ENCODE measurements around the gene GMDS. TPM values are rescaled to one million over a fixed set of nuclear protein-coding genes. Genes with fewer than 3 reads are reported as not detected.

The GMDS gene
- total and polyA plus RNA-seq, 2 of the 4 experiments (the other 2 are of a cell fraction): 7.3 to 21.9 TPM

GRCh38 chr6:1991332-1991878 is 254.0 kb downstream of the GMDS start:
- 100% methylated on average over 1 of the region's 6 CpGs; no CpG with 5 or more reads in 1 of the 2 experiments for WGBS, 2 experiments (ENCODE audit: extremely low coverage in 2 of 2, insufficient read length in 1 of 2)
- Histone ChIP-seq H2BK5ac (ENCODE audit: low read depth, low read length, poor library complexity, severe bottlenecking) (no peak overlapping the region), H3K4me3 (ENCODE audit: insufficient read depth, low read depth, low read length) (no peak overlapping the region), H2AK5ac (ENCODE audit: low read depth, low read length) (peak overlapping the region; percentile 71; the same call in 1 of the 2 replicates), H3K9ac (ENCODE audit: low read depth, low read length) (no peak overlapping the region), H2BK120ac (ENCODE audit: low read depth, low read length) (no peak overlapping the region), H3K27me3 (ENCODE audit: control insufficient read depth, insufficient read depth, low read length) (no peaks in the 10 kb centered on the region), H3K27ac (ENCODE audit: insufficient read depth, low read length) (no peak overlapping the region), H3K56ac (ENCODE audit: extremely low read depth, insufficient read depth, low read length) (no peak overlapping the region), H3K79me1 (ENCODE audit: low read depth in 1 of 2, low read length in 2 of 2) (no peaks in the 10 kb centered on the region), H4K5ac (ENCODE audit: low read depth, low read length) (no peak overlapping the region), H4K20me1 (ENCODE audit: insufficient read depth, low read length) (no peaks in the 10 kb centered on the region), H2BK20ac (ENCODE audit: low read depth, low read length) (no peak overlapping the region), H3K18ac (ENCODE audit: low read depth, low read length) (no peak overlapping the region), H3K23ac (ENCODE audit: low read depth, low read length) (no peak overlapping the region), H3K14ac (replicated peaks; ENCODE audit: low read depth, low read length) (no peak overlapping the region), H2AFZ (replicated peaks; ENCODE audit: low read length, poor library complexity) (no peak overlapping the region), H3K4me2 (ENCODE audit: low read depth, low read length) (no peak overlapping the region), H4K91ac (ENCODE audit: insufficient read depth, low read depth, low read length) (no peak overlapping the region), H3K4me1 (ENCODE audit: control insufficient read depth, insufficient read depth, low read length) (peaks cover 14% of the 10 kb centered on the region), H3K36me3 (ENCODE audit: control insufficient read depth, insufficient read depth, low read length) (no peaks in the 10 kb centered on the region), H2BK15ac (ENCODE audit: low read depth, low read length) (peak overlapping the region; percentile 26; the same call in 1 of the 3 replicates), H2AK9ac (replicated peaks; ENCODE audit: low read depth, low read length, poor library complexity) (no peak overlapping the region), H3K9me1 (ENCODE audit: insufficient read depth, low read length) (no peaks in the 10 kb centered on the region; the same call in none of the 2 replicates), H3K4ac (ENCODE audit: low read depth, low read length) (no peak overlapping the region), H3K9me3 (ENCODE audit: control insufficient read depth, insufficient read depth, low read length) (no peaks in the 10 kb centered on the region), H4K8ac (ENCODE audit: low read depth in 2 of 2, low read length in 2 of 2) (no peak overlapping the region)
- ATAC-seq (ENCODE audit: low read depth): no peak
- DNase-seq: no peak
- no TSS peak for BruUV-seq (replicated peaks)
- in situ Hi-C loops (cut with MboI; ENCODE audit: low sequenced_read_pairs): no loop called here
- ChIA-PET CTCF (no interaction called here), POLR2A (ENCODE audit: unreplicated experiment) (no interaction called here)
- intact Hi-C loops (cut with micrococcal nuclease): no loop called here
- no peak for TF ChIP-seq RAD21 (IDR thresholded peaks at IDR 0.05; ENCODE audit: low read length)
- no peak for TF ChIP-seq MAFK (IDR thresholded peaks at IDR 0.05; ENCODE audit: low read depth, low read length)
- TF ChIP-seq CHD1 (IDR thresholded peaks at IDR 0.05; ENCODE audit: low read depth, low read length): no peak
- TF ChIP-seq MAZ (IDR thresholded peaks at IDR 0.05; ENCODE audit: borderline replicate concordance, low read depth, low read length): no peak
- TF ChIP-seq BHLHE40 (IDR thresholded peaks at IDR 0.05; ENCODE audit: low read depth, low read length): no peak
- TF ChIP-seq CEBPB (IDR thresholded peaks at IDR 0.05; ENCODE audit: low read depth, low read length): no peak
- no peak for TF ChIP-seq RFX5 (IDR thresholded peaks at IDR 0.05; ENCODE audit: low read depth, low read length)
- TF ChIP-seq RCOR1 (IDR thresholded peaks at IDR 0.05; ENCODE audit: insufficient replicate concordance, low read length): no peak
- no peak for TF ChIP-seq USF2 (IDR thresholded peaks at IDR 0.05; ENCODE audit: low read depth, low read length)
- TF ChIP-seq SMC3 (IDR thresholded peaks at IDR 0.05; ENCODE audit: low read depth, low read length): no peak
- no peak for TF ChIP-seq MXI1 (IDR thresholded peaks at IDR 0.05; ENCODE audit: borderline replicate concordance, low read depth, low read length)
- dilution Hi-C loops (cut with HindIII; ENCODE audit: low sequenced_read_pairs, unreplicated experiment): no loop called here
